Glutamatergic neuron (in vitro differentiated cells): Measurements from ENCODE around the gene ACOT13. TPM values are rescaled to one million over a fixed set of nuclear protein-coding genes. Genes with fewer than 3 reads are reported as not detected.

Experiments used
- DNase-seq: peaks from one replicate; pipeline ENCODE4 v3.0.0; 2022
- H3K27ac Mint-ChIP-seq: one replicate; pipeline ENCODE4 v1.8.0; 2020; ENCODE audit warnings: mild to moderate bottlenecking, mixed read lengths, inconsistent platforms; ENCODE audit not compliant: unreplicated experiment
- H3K27me3 Mint-ChIP-seq: one replicate; pipeline ENCODE4 v1.8.0; 2020; ENCODE audit warnings: mild to moderate bottlenecking, moderate library complexity, mixed read lengths, inconsistent platforms; ENCODE audit not compliant: unreplicated experiment
- H3K36me3 Mint-ChIP-seq: one replicate; pipeline ENCODE4 v1.8.0; 2020; ENCODE audit warnings: mild to moderate bottlenecking, mixed read lengths, inconsistent platforms; ENCODE audit not compliant: unreplicated experiment
- H3K4me1 Mint-ChIP-seq: one replicate; pipeline ENCODE4 v1.8.0; 2020; ENCODE audit warnings: mild to moderate bottlenecking, low read depth, mixed read lengths, inconsistent platforms; ENCODE audit not compliant: unreplicated experiment
- H3K4me3 Mint-ChIP-seq: one replicate; pipeline ENCODE4 v1.8.0; 2020; ENCODE audit warnings: mild to moderate bottlenecking, mixed read lengths, inconsistent platforms; ENCODE audit not compliant: unreplicated experiment
- H3K9me3 Mint-ChIP-seq: one replicate; pipeline ENCODE4 v1.8.0; 2020; ENCODE audit warnings: mild to moderate bottlenecking, moderate library complexity, mixed read lengths, inconsistent platforms; ENCODE audit not compliant: unreplicated experiment
- CTCF ChIP-seq: fragments of 200-600 bp; sonication (generic); IDR thresholded peaks from one replicate; pipeline ENCODE4 v1.5.0; 2021; ENCODE audit not compliant: partially characterized antibody, unreplicated experiment
- total RNA-seq: library from RNA; stranded (reverse); fragmentation: NEBNext Ultra II Directional; extraction: Animal tissue kit (Norgen Biotek cat#: 25700); gene quantifications from one replicate; pipeline ENCODE4 v1.2.1, GENCODE V29; 2021; ENCODE audit not compliant: unreplicated experiment

ACOT13 gene
- total RNA-seq, 1 donor from 2014 or later = 25.3 TPM

- DNase-seq = no peak
- Mint-ChIP-seq H3K4me1 (peaks cover 9% of the 10 kb centered on the region), H3K27me3 (peaks cover 2% of the 10 kb centered on the region), H3K27ac (no peak overlapping the region), H3K36me3 (no peaks in the 10 kb centered on the region), H3K9me3 (peaks cover 4% of the 10 kb centered on the region), H3K4me3 (no peak overlapping the region)
- TF ChIP-seq CTCF = no peak
Observed at GRCh38 chr6:24696097-24696496, 29.2 kb downstream of the ACOT13 start.

- Mint-ChIP-seq H3K4me1 (no peaks in the 10 kb centered on the region), H3K9me3 (no peaks in the 10 kb centered on the region), H3K4me3 (no peak overlapping the region), H3K36me3 (no peaks in the 10 kb centered on the region), H3K27ac (no peak overlapping the region), H3K27me3 (no peaks in the 10 kb centered on the region)
- no peak for TF ChIP-seq CTCF
- no peak for DNase-seq
Observed at GRCh38 chr6:24699521-24700359, 32.9 kb downstream of the ACOT13 start.

GRCh38 chr6:24702720-24703282 is 35.9 kb downstream of the ACOT13 start:
- TF ChIP-seq CTCF = no peak
- no peaks in the 10 kb centered on the region for H3K27me3 Mint-ChIP-seq

GRCh38 chr6:24704468-24704867 is 37.6 kb downstream of the ACOT13 start:
- peaks cover 2% of the 10 kb centered on the region for H3K9me3 Mint-ChIP-seq
- H3K27ac Mint-ChIP-seq = no peak overlapping the region
- TF ChIP-seq CTCF = no peak
- H3K4me1 Mint-ChIP-seq = no peaks in the 10 kb centered on the region
- no peaks in the 10 kb centered on the region for H3K27me3 Mint-ChIP-seq
- no peaks in the 10 kb centered on the region for H3K36me3 Mint-ChIP-seq
- no peak overlapping the region for H3K4me3 Mint-ChIP-seq
- DNase-seq = no peak

More at GRCh38 chr6:24702720-24703282, 35.9 kb downstream of the ACOT13 start:
- no peak overlapping the region for H3K4me3 Mint-ChIP-seq
- no peaks in the 10 kb centered on the region for H3K36me3 Mint-ChIP-seq
- H3K9me3 Mint-ChIP-seq = peaks cover 2% of the 10 kb centered on the region
- no peak overlapping the region for H3K27ac Mint-ChIP-seq
- DNase-seq = no peak
- H3K4me1 Mint-ChIP-seq = no peaks in the 10 kb centered on the region

- Mint-ChIP-seq H3K36me3 (no peaks in the 10 kb centered on the region), H3K27ac (no peak overlapping the region), H3K9me3 (peaks cover 2% of the 10 kb centered on the region), H3K4me3 (no peak overlapping the region), H3K27me3 (peaks cover 2% of the 10 kb centered on the region), H3K4me1 (no peaks in the 10 kb centered on the region)
- DNase-seq = no peak
- TF ChIP-seq CTCF = no peak
Observed at GRCh38 chr6:24708612-24709011, 41.7 kb downstream of the ACOT13 start.
